HepG2 (cell line): ENCODE data around the gene MORC4. TPM values are rescaled to one million over a fixed set of nuclear protein-coding genes. Genes with fewer than 3 reads are reported as not detected.
A peak's percentile ranks its signal among the peaks of the same experiment; 100 is the strongest.

Experiments
- AHDC1 ChIP-seq: sonication (generic); formaldehyde crosslinking; IDR thresholded peaks from 2 replicates; pipeline ENCODE4 v1.5.1; 2020; ENCODE audit warnings: mild to moderate bottlenecking, missing genetic modification reagents, borderline replicate concordance
- BRF2 ChIP-seq: sonication (generic); formaldehyde crosslinking; IDR thresholded peaks from 2 replicates; pipeline ENCODE4 v1.8.1; 2022; ENCODE audit warnings: mild to moderate bottlenecking, missing genetic modification reagents
- CENPBD1 ChIP-seq: sonication (generic); formaldehyde crosslinking; IDR thresholded peaks from 2 replicates; pipeline ENCODE4 v1.8.0; 2022; ENCODE audit warnings: missing genetic modification reagents, low read depth, mild to moderate bottlenecking, borderline replicate concordance
- CHD2 ChIP-seq: IDR thresholded peaks from 2 replicates; pipeline ENCODE4 v1.6.1; 2011; ENCODE audit warnings: low read depth, low read length, improper control_type of control experiment
- ERF ChIP-seq: IDR thresholded peaks from 2 replicates; pipeline ENCODE4 v1.6.1; 2018; ENCODE audit warnings: missing biosample characterization, missing genetic modification reagents
- ETV5 ChIP-seq: IDR thresholded peaks from 2 replicates; pipeline ENCODE4 v1.6.1; 2018; ENCODE audit warnings: missing biosample characterization, missing genetic modification reagents, inconsistent platforms, borderline replicate concordance
- FOXA1 ChIP-seq, 2 experiments: fragments of 450-650 bp in 1 of 2; sonication (generic) in 1 of 2; formaldehyde crosslinking in 1 of 2; IDR thresholded peaks; 2 replicates each; pipeline versions ENCODE4 v1.4.0 to v1.6.1; 2016 to 2020; ENCODE audit warnings: missing genetic modification reagents in 1 of 2
- HOXA9 ChIP-seq: sonication (generic); formaldehyde crosslinking; IDR thresholded peaks from 2 replicates; pipeline ENCODE4 v1.8.1; 2022; ENCODE audit warnings: missing genetic modification reagents, mild to moderate bottlenecking, moderate library complexity, borderline replicate concordance
- JUN ChIP-seq: sonication (generic); formaldehyde crosslinking; IDR thresholded peaks from 2 replicates; pipeline ENCODE4 v1.4.0; 2020; ENCODE audit warnings: mild to moderate bottlenecking, missing genetic modification reagents
- MAFG ChIP-seq: sonication (generic); formaldehyde crosslinking; IDR thresholded peaks from 2 replicates; pipeline ENCODE4 v1.5.1; 2020; ENCODE audit warnings: mild to moderate bottlenecking, missing genetic modification reagents
- PRDM15 ChIP-seq: sonication (generic); formaldehyde crosslinking; IDR thresholded peaks from 2 replicates; pipeline ENCODE4 v1.4.0; 2020; ENCODE audit warnings: missing genetic modification reagents
- RBM22 ChIP-seq: fragments of 200-400 bp; formaldehyde crosslinking; optimal IDR thresholded peaks from 2 replicates; pipeline ENCODE3; 2017; ENCODE audit warnings: mild to moderate bottlenecking, low read length, moderate library complexity
- RXRA ChIP-seq: sonication (generic); formaldehyde crosslinking; IDR thresholded peaks from 2 replicates; pipeline ENCODE4 v1.5.1; 2020; ENCODE audit warnings: missing genetic modification reagents
- SP4 ChIP-seq: sonication (generic); formaldehyde crosslinking; IDR thresholded peaks from 2 replicates; pipeline ENCODE4 v1.8.1; 2023; ENCODE audit warnings: mild to moderate bottlenecking, missing genetic modification reagents
- STAG1 ChIP-seq: sonication (generic); formaldehyde crosslinking; IDR thresholded peaks from 2 replicates; pipeline ENCODE4 v1.4.0; 2020; ENCODE audit warnings: missing genetic modification reagents
- ZNF354B ChIP-seq: sonication (generic); formaldehyde crosslinking; IDR thresholded peaks from 2 replicates; pipeline ENCODE4 v1.8.0; 2022; ENCODE audit warnings: mild to moderate bottlenecking, missing genetic modification reagents
- ZNF530 ChIP-seq: sonication (generic); formaldehyde crosslinking; IDR thresholded peaks from 2 replicates; pipeline ENCODE4 v1.5.0; 2020; ENCODE audit warnings: low read depth, mild to moderate bottlenecking, missing genetic modification reagents
- ZNF709 ChIP-seq: sonication (generic); formaldehyde crosslinking; IDR thresholded peaks from 2 replicates; pipeline ENCODE4 v1.5.0; 2020; ENCODE audit warnings: mild to moderate bottlenecking, missing genetic modification reagents
- ZNF839 ChIP-seq: sonication (generic); formaldehyde crosslinking; IDR thresholded peaks from 2 replicates; pipeline ENCODE4 v1.4.0; 2020; ENCODE audit warnings: missing genetic modification reagents, mild to moderate bottlenecking, borderline replicate concordance
- polyA plus RNA-seq, 8 experiments: library from polyadenylated mRNA; depleted of rRNA in 3 of 8; stranded (reverse) in 7 of 8; unstranded in 1 of 8; fragments of >200 nt; fragmentation: Illumina TruSeq in 4 of 8; extraction: Trizol in 4 of 8; gene quantifications; 2 replicates each; pipeline versions ENCODE4 v1.2.1 to v1.2.3, GENCODE V29; 2011 to 2016; ENCODE audit warnings: low read depth in 4 of 8, missing spikeins in 1 of 8, mixed read lengths in 1 of 8; ENCODE audit not compliant: insufficient read depth in 1 of 8
- total RNA-seq, 5 experiments: library from RNA; depleted of rRNA; stranded (reverse); fragments of >200 nt; fragmentation: Illumina TruSeq; extraction: Trizol; gene quantifications; 2 replicates each; pipeline ENCODE4 v1.2.3, GENCODE V29; 2016; ENCODE audit warnings: low read depth in 1 of 5

The MORC4 gene
- total and polyA plus RNA-seq, 2 of the 13 experiments (the other 11 are each of a cell fraction or from before 2014, with no cell fraction given) = 7.3 to 17.6 TPM

GRCh38 chrX:106955004-106955772, 44.8 kb downstream of the MORC4 start (continued):
- no peak for TF ChIP-seq PRDM15 (CRISPR knock-in tag)
- TF ChIP-seq ETV5 = peak; percentile 23; the same call in 1 of the 2 replicates
- TF ChIP-seq FOXA1 (IDR thresholded peaks at IDR 0.05) = no peak
- TF ChIP-seq FOXA1 (CRISPR knock-in tag; IDR thresholded peaks at IDR 0.05) = peak; percentile 84
- no peak for TF ChIP-seq ZNF709 (CRISPR knock-in tag)
- TF ChIP-seq CENPBD1 = no peak
- no peak for TF ChIP-seq BRF2 (CRISPR knock-in tag)
- no peak for TF ChIP-seq SP4 (CRISPR knock-in tag)
- TF ChIP-seq STAG1 (CRISPR knock-in tag) = no peak
- no peak for TF ChIP-seq CHD2
- no peak for TF ChIP-seq MAFG
- TF ChIP-seq ZNF530 (CRISPR knock-in tag) = no peak
- no peak for TF ChIP-seq RXRA (CRISPR knock-in tag)
- TF ChIP-seq ZNF839 = no peak
- no peak for TF ChIP-seq RBM22
- TF ChIP-seq HOXA9 (CRISPR knock-in tag) = no peak
- peak; percentile 81; the same call in 1 of the 2 replicates for TF ChIP-seq AHDC1 (CRISPR knock-in tag)
- TF ChIP-seq ERF (CRISPR knock-in tag) = no peak
- TF ChIP-seq ZNF354B = no peak
- TF ChIP-seq JUN = no peak
